SH-SY5Y (cell line): ENCODE results near the gene CFAP410.

Experiments
- GATA2 ChIP-seq: IDR thresholded peaks from 2 replicates; pipeline ENCODE4 v1.6.1; 2011; ENCODE audit warnings: mild to moderate bottlenecking, low read depth, low read length
- GATA3 ChIP-seq: IDR thresholded peaks from 2 replicates; pipeline ENCODE4 v1.6.1; 2011; ENCODE audit warnings: low read depth, mild to moderate bottlenecking, low read length, moderate library complexity

DNA sequence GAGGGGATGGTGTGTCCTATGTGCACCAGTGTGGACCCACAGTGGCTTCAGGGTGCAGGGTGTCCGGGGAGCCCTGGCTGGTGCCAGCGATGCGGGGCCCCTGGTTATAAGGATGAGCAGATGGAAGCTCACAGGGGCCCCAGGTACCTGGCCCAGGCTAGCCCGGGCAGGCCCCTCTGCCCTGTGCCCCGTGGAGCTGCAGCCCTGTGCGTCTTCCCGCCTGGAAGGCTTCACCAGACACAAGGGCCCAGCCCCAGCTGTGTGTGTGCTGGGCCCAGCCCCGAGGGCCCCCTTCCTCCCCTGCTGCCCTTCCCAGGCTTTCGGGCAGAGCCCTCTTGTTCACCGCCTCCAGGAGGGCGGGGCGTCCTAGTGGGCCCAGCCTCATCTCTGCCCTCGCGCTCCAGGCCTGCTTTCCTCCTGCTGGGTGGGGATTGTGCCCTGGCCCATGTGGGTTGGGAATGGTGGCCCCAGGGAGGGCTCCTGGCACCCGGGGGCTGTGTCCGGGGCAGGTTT, 23.4 kb downstream of the CFAP410 start:
- TF ChIP-seq GATA2 (no peak), GATA3 (no peak)
